Measurements from ENCODE around the gene ITIH2. TPM values are rescaled to one million over a fixed set of nuclear protein-coding genes. Genes with fewer than 3 reads are reported as not detected.
A peak's percentile ranks its signal among the peaks of the same experiment; 100 is the strongest.

ITIH2 gene
- total RNA-seq, 1 donor from 2014 or later: not detected

- H3K27me3 Mint-ChIP-seq (ENCODE audit: low read depth): peaks cover 85% of the 10 kb centered on the region
- H3K36me3 Mint-ChIP-seq (ENCODE audit: low read depth): no peaks in the 10 kb centered on the region
- no peak for TF ChIP-seq CTCF (conservative IDR thresholded peaks at IDR 0.05)
- H3K27ac Mint-ChIP-seq (ENCODE audit: unreplicated experiment): no peak overlapping the region
- peaks cover 18% of the 10 kb centered on the region for H3K4me1 Mint-ChIP-seq
- no peak overlapping the region for H3K4me3 Mint-ChIP-seq
- no peaks in the 10 kb centered on the region for H3K9me3 Mint-ChIP-seq
- no peak for DNase-seq (ENCODE audit: low read depth, low spot score)
These were observed 38.4 kb upstream of the ITIH2 start for GRCh38 chr10:7664707-7665106.

GRCh38 chr10:7665767-7666166 is 37.3 kb upstream of the ITIH2 start:
- no peak for DNase-seq (ENCODE audit: low read depth, low spot score)
- H3K27me3 Mint-ChIP-seq (ENCODE audit: low read depth): peaks cover 85% of the 10 kb centered on the region
- H3K9me3 Mint-ChIP-seq: no peaks in the 10 kb centered on the region
- no peak overlapping the region for H3K27ac Mint-ChIP-seq (ENCODE audit: unreplicated experiment)
- H3K36me3 Mint-ChIP-seq (ENCODE audit: low read depth): no peaks in the 10 kb centered on the region
- TF ChIP-seq CTCF (conservative IDR thresholded peaks at IDR 0.05): no peak
- peak overlapping the region; percentile 87 for H3K4me3 Mint-ChIP-seq
- H3K4me1 Mint-ChIP-seq: peaks cover 18% of the 10 kb centered on the region

GRCh38 chr10:7666253-7667023 is 36.7 kb upstream of the ITIH2 start, which contains the start of gene ITIH5:
TSS of gene ITIH5 (minus strand) at chr10:7666966. CDS start at chr10:7666892, 74 bp downstream.
- TF ChIP-seq CTCF (conservative IDR thresholded peaks at IDR 0.05): no peak
- peaks cover 83% of the 10 kb centered on the region for H3K27me3 Mint-ChIP-seq (ENCODE audit: low read depth)
- peaks cover 18% of the 10 kb centered on the region for H3K4me1 Mint-ChIP-seq
- H3K27ac Mint-ChIP-seq (ENCODE audit: unreplicated experiment): no peak within 1 kb of the TSS
- H3K9me3 Mint-ChIP-seq: no peaks in the 10 kb centered on the region
- peak within 1 kb of the TSS; percentile 88 for H3K4me3 Mint-ChIP-seq
- DNase-seq (ENCODE audit: low read depth, low spot score): peak; percentile 9
- H3K36me3 Mint-ChIP-seq (ENCODE audit: low read depth): no peaks in the 10 kb centered on the region

- Mint-ChIP-seq H3K27ac (ENCODE audit: unreplicated experiment) (no peak overlapping the region), H3K9me3 (no peaks in the 10 kb centered on the region), H3K4me1 (peaks cover 18% of the 10 kb centered on the region), H3K27me3 (ENCODE audit: low read depth) (peaks cover 84% of the 10 kb centered on the region), H3K36me3 (ENCODE audit: low read depth) (no peaks in the 10 kb centered on the region), H3K4me3 (peak overlapping the region; percentile 88)
- no peak for TF ChIP-seq CTCF (conservative IDR thresholded peaks at IDR 0.05)
- DNase-seq (ENCODE audit: low read depth, low spot score): no peak
These were observed 35.6 kb upstream of the ITIH2 start for GRCh38 chr10:7667262-7668141.

GRCh38 chr10:7670157-7670556 is 33.0 kb upstream of the ITIH2 start:
- no peak overlapping the region for H3K27ac Mint-ChIP-seq (ENCODE audit: unreplicated experiment)
- no peaks in the 10 kb centered on the region for H3K9me3 Mint-ChIP-seq
- peaks cover 17% of the 10 kb centered on the region for H3K4me1 Mint-ChIP-seq
- H3K4me3 Mint-ChIP-seq: peak overlapping the region; percentile 3
- H3K27me3 Mint-ChIP-seq (ENCODE audit: low read depth): peaks cover 85% of the 10 kb centered on the region
- no peak for DNase-seq (ENCODE audit: low read depth, low spot score)
- TF ChIP-seq CTCF (conservative IDR thresholded peaks at IDR 0.05): no peak
- H3K36me3 Mint-ChIP-seq (ENCODE audit: low read depth): no peaks in the 10 kb centered on the region
